ENCODE measurements around the gene ANKRD44.
"Not testable (repeated sequence)": the region's sequence is repeated elsewhere in the genome, so short reads cannot be mapped to it uniquely, and the experiment has no call there.

The ANKRD44 gene

GRCh38 chr2:197240421-197241041 lies 70.0 kb downstream of the ANKRD44 start:
- no peak overlapping the region for H4K8ac ChIP-seq (ENCODE audit: low read length)
- no peaks in the 10 kb centered on the region for H3K27me3 ChIP-seq (ENCODE audit: control insufficient read depth in 1 of 2, insufficient read depth in 1 of 2, low read length in 2 of 2)
- no peak overlapping the region for H3K9ac ChIP-seq (ENCODE audit: low read length)
- no peak overlapping the region for H3K27ac ChIP-seq (ENCODE audit: low read length, poor library complexity, severe bottlenecking)
- H2AFZ ChIP-seq (ENCODE audit: low read depth, low read length), result no peak overlapping the region
- H3K4ac ChIP-seq (ENCODE audit: low read depth in 1 of 2, low read length in 2 of 2), result no peak overlapping the region
- no peak overlapping the region for H3K4me2 ChIP-seq (ENCODE audit: low read length, poor library complexity, severe bottlenecking)
- no peaks in the 10 kb centered on the region for H3K36me3 ChIP-seq (ENCODE audit: control insufficient read depth in 1 of 2, insufficient read depth in 2 of 2, low read depth in 1 of 2, low read length in 2 of 2)
- DNase-seq, result no peak
- whole genome bisulfite sequencing, result 87% methylated on average over 1 of the region's 1 CpG
- H3K14ac ChIP-seq (ENCODE audit: low read length in 2 of 2), result no peak overlapping the region
- H3K79me1 ChIP-seq (replicated peaks; ENCODE audit: low read length, poor library complexity, severe bottlenecking), result peaks cover 5% of the 10 kb centered on the region
- H3K4me1 ChIP-seq (ENCODE audit: control insufficient read depth, insufficient read depth, low read depth, low read length), result no peaks in the 10 kb centered on the region
- H2BK15ac ChIP-seq (ENCODE audit: low read depth, poor library complexity, severe bottlenecking), result no peak overlapping the region
- H2BK120ac ChIP-seq (ENCODE audit: low read depth, low read length), result no peak overlapping the region
- no peak overlapping the region for H3K18ac ChIP-seq (ENCODE audit: low read depth in 1 of 2, low read length in 2 of 2)
- H2BK5ac ChIP-seq (ENCODE audit: low read depth, low read length, poor library complexity, severe bottlenecking), result no peak overlapping the region
- no peaks in the 10 kb centered on the region for H3K9me3 ChIP-seq (ENCODE audit: control insufficient read depth, low read length)
- H2AK5ac ChIP-seq (ENCODE audit: low read length, severe bottlenecking), result no peak overlapping the region
- H4K91ac ChIP-seq (ENCODE audit: low read length), result no peak overlapping the region
- no peak overlapping the region for H3K4me3 ChIP-seq (ENCODE audit: insufficient read depth in 1 of 2, low read depth in 1 of 2, low read length in 2 of 2)
- no peak overlapping the region for H2BK12ac ChIP-seq (ENCODE audit: low read length in 2 of 2)
- H3K23ac ChIP-seq (ENCODE audit: low read length in 2 of 2), result no peak overlapping the region

- not testable (repeated sequence) for H3K4ac ChIP-seq (ENCODE audit: low read depth in 1 of 2, low read length in 2 of 2); H3K4me2 ChIP-seq (ENCODE audit: low read length, poor library complexity, severe bottlenecking); H3K27ac ChIP-seq (ENCODE audit: low read length, poor library complexity, severe bottlenecking); DNase-seq; H3K4me3 ChIP-seq (ENCODE audit: insufficient read depth in 1 of 2, low read depth in 1 of 2, low read length in 2 of 2); H3K9me3 ChIP-seq (ENCODE audit: control insufficient read depth, low read length); H3K4me1 ChIP-seq (ENCODE audit: control insufficient read depth, insufficient read depth, low read depth, low read length); H3K36me3 ChIP-seq (ENCODE audit: control insufficient read depth in 1 of 2, insufficient read depth in 2 of 2, low read depth in 1 of 2, low read length in 2 of 2); H2BK5ac ChIP-seq (ENCODE audit: low read depth, low read length, poor library complexity, severe bottlenecking); H3K27me3 ChIP-seq (ENCODE audit: control insufficient read depth in 1 of 2, insufficient read depth in 1 of 2, low read length in 2 of 2); H2AFZ ChIP-seq (ENCODE audit: low read depth, low read length); H3K79me1 ChIP-seq (replicated peaks; ENCODE audit: low read length, poor library complexity, severe bottlenecking); H4K8ac ChIP-seq (ENCODE audit: low read length); H2AK5ac ChIP-seq (ENCODE audit: low read length, severe bottlenecking); H2BK15ac ChIP-seq (ENCODE audit: low read depth, poor library complexity, severe bottlenecking); H3K18ac ChIP-seq (ENCODE audit: low read depth in 1 of 2, low read length in 2 of 2); H3K23ac ChIP-seq (ENCODE audit: low read length in 2 of 2); H3K14ac ChIP-seq (ENCODE audit: low read length in 2 of 2); H3K9ac ChIP-seq (ENCODE audit: low read length); H2BK12ac ChIP-seq (ENCODE audit: low read length in 2 of 2); H4K91ac ChIP-seq (ENCODE audit: low read length); H2BK120ac ChIP-seq (ENCODE audit: low read depth, low read length)
- WGBS, result 90% methylated on average over 6 of the region's 7 CpGs
Measured at GRCh38 chr2:197240018-197240417, 70.6 kb downstream of the ANKRD44 start.

- Histone ChIP-seq H3K36me3 (ENCODE audit: control insufficient read depth in 1 of 2, insufficient read depth in 2 of 2, low read depth in 1 of 2, low read length in 2 of 2) (no peaks in the 10 kb centered on the region), H2BK12ac (ENCODE audit: low read length in 2 of 2) (no peak overlapping the region), H3K4me2 (ENCODE audit: low read length, poor library complexity, severe bottlenecking) (no peak overlapping the region), H3K9ac (ENCODE audit: low read length) (no peak overlapping the region), H3K4me3 (ENCODE audit: insufficient read depth in 1 of 2, low read depth in 1 of 2, low read length in 2 of 2) (no peak overlapping the region), H3K9me3 (ENCODE audit: control insufficient read depth, low read length) (no peaks in the 10 kb centered on the region), H3K4ac (ENCODE audit: low read depth in 1 of 2, low read length in 2 of 2) (no peak overlapping the region), H3K23ac (ENCODE audit: low read length in 2 of 2) (no peak overlapping the region), H3K27ac (ENCODE audit: low read length, poor library complexity, severe bottlenecking) (no peak overlapping the region), H3K14ac (ENCODE audit: low read length in 2 of 2) (no peak overlapping the region), H3K27me3 (ENCODE audit: control insufficient read depth in 1 of 2, insufficient read depth in 1 of 2, low read length in 2 of 2) (no peaks in the 10 kb centered on the region), H3K79me1 (replicated peaks; ENCODE audit: low read length, poor library complexity, severe bottlenecking) (peaks cover 5% of the 10 kb centered on the region), H4K8ac (ENCODE audit: low read length) (no peak overlapping the region), H2BK120ac (ENCODE audit: low read depth, low read length) (no peak overlapping the region), H2AFZ (ENCODE audit: low read depth, low read length) (no peak overlapping the region), H3K4me1 (ENCODE audit: control insufficient read depth, insufficient read depth, low read depth, low read length) (no peaks in the 10 kb centered on the region), H3K18ac (ENCODE audit: low read depth in 1 of 2, low read length in 2 of 2) (no peak overlapping the region), H2BK5ac (ENCODE audit: low read depth, low read length, poor library complexity, severe bottlenecking) (no peak overlapping the region), H2AK5ac (ENCODE audit: low read length, severe bottlenecking) (no peak overlapping the region), H2BK15ac (ENCODE audit: low read depth, poor library complexity, severe bottlenecking) (no peak overlapping the region), H4K91ac (ENCODE audit: low read length) (no peak overlapping the region)
- DNase-seq, result peak; percentile 32
- 93% methylated on average over 1 of the region's 2 CpGs for WGBS
Measured at GRCh38 chr2:197239434-197239833, 71.1 kb downstream of the ANKRD44 start.

GRCh38 chr2:197238043-197238365 lies 72.6 kb downstream of the ANKRD44 start:
- H3K4me3 ChIP-seq (ENCODE audit: insufficient read depth in 1 of 2, low read depth in 1 of 2, low read length in 2 of 2), result no peak overlapping the region
- H3K27ac ChIP-seq (ENCODE audit: low read length, poor library complexity, severe bottlenecking), result no peak overlapping the region
- no peak overlapping the region for H2BK5ac ChIP-seq (ENCODE audit: low read depth, low read length, poor library complexity, severe bottlenecking)
- H3K79me1 ChIP-seq (replicated peaks; ENCODE audit: low read length, poor library complexity, severe bottlenecking), result peaks cover 5% of the 10 kb centered on the region
- H3K14ac ChIP-seq (ENCODE audit: low read length in 2 of 2), result no peak overlapping the region
- no peak overlapping the region for H4K91ac ChIP-seq (ENCODE audit: low read length)
- DNase-seq, result no peak
- no peak overlapping the region for H2BK12ac ChIP-seq (ENCODE audit: low read length in 2 of 2)
- H3K18ac ChIP-seq (ENCODE audit: low read depth in 1 of 2, low read length in 2 of 2), result no peak overlapping the region
- H3K9me3 ChIP-seq (ENCODE audit: control insufficient read depth, low read length), result no peaks in the 10 kb centered on the region
- no peak overlapping the region for H3K4ac ChIP-seq (ENCODE audit: low read depth in 1 of 2, low read length in 2 of 2)
- H3K36me3 ChIP-seq (ENCODE audit: control insufficient read depth in 1 of 2, insufficient read depth in 2 of 2, low read depth in 1 of 2, low read length in 2 of 2), result no peaks in the 10 kb centered on the region
- no peak overlapping the region for H3K23ac ChIP-seq (ENCODE audit: low read length in 2 of 2)
- H4K8ac ChIP-seq (ENCODE audit: low read length), result no peak overlapping the region
- no peak overlapping the region for H3K9ac ChIP-seq (ENCODE audit: low read length)
- H3K4me2 ChIP-seq (ENCODE audit: low read length, poor library complexity, severe bottlenecking), result no peak overlapping the region
- no peak overlapping the region for H2AFZ ChIP-seq (ENCODE audit: low read depth, low read length)
- WGBS, result 91% methylated on average over 1 of the region's 2 CpGs
- H2BK15ac ChIP-seq (ENCODE audit: low read depth, poor library complexity, severe bottlenecking), result no peak overlapping the region
- H3K4me1 ChIP-seq (ENCODE audit: control insufficient read depth, insufficient read depth, low read depth, low read length), result no peaks in the 10 kb centered on the region
- no peaks in the 10 kb centered on the region for H3K27me3 ChIP-seq (ENCODE audit: control insufficient read depth in 1 of 2, insufficient read depth in 1 of 2, low read length in 2 of 2)
- H2AK5ac ChIP-seq (ENCODE audit: low read length, severe bottlenecking), result no peak overlapping the region
- H2BK120ac ChIP-seq (ENCODE audit: low read depth, low read length), result no peak overlapping the region
